ENCODE measurements around the gene FLRT1. TPM values are rescaled to one million over a fixed set of nuclear protein-coding genes. Genes with fewer than 3 reads are reported as not detected.

FLRT1 gene
- total RNA-seq, 2 donors from 2014 or later: not detected

GRCh38 chr11:64049509-64049908, 13.8 kb downstream of the FLRT1 start:
- Mint-ChIP-seq H3K4me1 (no peaks in the 10 kb centered on the region), H3K4me3 (no peak overlapping the region), H3K27ac (no peak overlapping the region), H3K36me3 (ENCODE audit: low read depth) (no peaks in the 10 kb centered on the region), H3K27me3 (no peaks in the 10 kb centered on the region)
- DNase-seq (no peak), ATAC-seq (no peak)
- no peaks in the 10 kb centered on the region for H3K9me3 ChIP-seq (ENCODE audit: control insufficient read depth, low read length, poor library complexity, severe bottlenecking)

- Mint-ChIP-seq H3K36me3 (ENCODE audit: low read depth) (no peaks in the 10 kb centered on the region), H3K27me3 (no peaks in the 10 kb centered on the region), H3K27ac (no peak overlapping the region), H3K4me1 (no peaks in the 10 kb centered on the region), H3K4me3 (no peak overlapping the region)
- no peaks in the 10 kb centered on the region for H3K9me3 ChIP-seq (ENCODE audit: control insufficient read depth, low read length, poor library complexity, severe bottlenecking)
- ATAC-seq (no peak), DNase-seq (no peak)
These were observed 15.6 kb downstream of the FLRT1 start for GRCh38 chr11:64051297-64051696.

- Mint-ChIP-seq H3K36me3 (ENCODE audit: low read depth) (no peaks in the 10 kb centered on the region), H3K27me3 (no peaks in the 10 kb centered on the region), H3K4me1 (no peaks in the 10 kb centered on the region), H3K4me3 (no peak overlapping the region), H3K27ac (no peak overlapping the region)
- H3K9me3 ChIP-seq (ENCODE audit: control insufficient read depth, low read length, poor library complexity, severe bottlenecking): no peaks in the 10 kb centered on the region
- ATAC-seq: no peak
- DNase-seq: no peak
These were observed 16.7 kb downstream of the FLRT1 start for GRCh38 chr11:64052436-64052835.

GRCh38 chr11:64052938-64053622, 17.3 kb downstream of the FLRT1 start:
- H3K9me3 ChIP-seq (ENCODE audit: control insufficient read depth, low read length, poor library complexity, severe bottlenecking): no peaks in the 10 kb centered on the region
- ATAC-seq (no peak), DNase-seq (no peak)
- no peaks in the 10 kb centered on the region for H3K27me3 Mint-ChIP-seq
- no peak overlapping the region for H3K27ac Mint-ChIP-seq
- H3K4me3 Mint-ChIP-seq: no peak overlapping the region
- H3K36me3 Mint-ChIP-seq (ENCODE audit: low read depth): no peaks in the 10 kb centered on the region
- no peaks in the 10 kb centered on the region for H3K4me1 Mint-ChIP-seq

GRCh38 chr11:64053699-64054098, 18.0 kb downstream of the FLRT1 start:
- H3K9me3 ChIP-seq (ENCODE audit: control insufficient read depth, low read length, poor library complexity, severe bottlenecking): no peaks in the 10 kb centered on the region
- Mint-ChIP-seq H3K27ac (no peak overlapping the region), H3K4me1 (no peaks in the 10 kb centered on the region), H3K36me3 (ENCODE audit: low read depth) (no peaks in the 10 kb centered on the region), H3K27me3 (no peaks in the 10 kb centered on the region), H3K4me3 (no peak overlapping the region)
- DNase-seq: no peak
- ATAC-seq: no peak

- Mint-ChIP-seq H3K4me1 (no peaks in the 10 kb centered on the region), H3K27me3 (no peaks in the 10 kb centered on the region), H3K4me3 (no peak overlapping the region), H3K27ac (no peak overlapping the region), H3K36me3 (ENCODE audit: low read depth) (no peaks in the 10 kb centered on the region)
- H3K9me3 ChIP-seq (ENCODE audit: control insufficient read depth, low read length, poor library complexity, severe bottlenecking): no peaks in the 10 kb centered on the region
- DNase-seq (no peak), ATAC-seq (no peak)
These were observed 19.3 kb downstream of the FLRT1 start for GRCh38 chr11:64055077-64055476.

- Mint-ChIP-seq H3K4me1 (peaks cover 2% of the 10 kb centered on the region), H3K27ac (no peak overlapping the region), H3K36me3 (ENCODE audit: low read depth) (no peaks in the 10 kb centered on the region), H3K4me3 (no peak overlapping the region), H3K27me3 (peaks cover 3% of the 10 kb centered on the region)
- DNase-seq (no peak), ATAC-seq (no peak)
- H3K9me3 ChIP-seq (ENCODE audit: control insufficient read depth, low read length, poor library complexity, severe bottlenecking): no peaks in the 10 kb centered on the region
These were observed 20.6 kb downstream of the FLRT1 start for GRCh38 chr11:64056213-64056785.

GRCh38 chr11:64056861-64057260, 21.1 kb downstream of the FLRT1 start:
- Mint-ChIP-seq H3K4me1 (peaks cover 2% of the 10 kb centered on the region), H3K27ac (no peak overlapping the region), H3K27me3 (peaks cover 5% of the 10 kb centered on the region), H3K36me3 (ENCODE audit: low read depth) (no peaks in the 10 kb centered on the region), H3K4me3 (no peak overlapping the region)
- no peak for DNase-seq
- no peaks in the 10 kb centered on the region for H3K9me3 ChIP-seq (ENCODE audit: control insufficient read depth, low read length, poor library complexity, severe bottlenecking)
- no peak for ATAC-seq

- Mint-ChIP-seq H3K27ac (no peak overlapping the region), H3K36me3 (ENCODE audit: low read depth) (no peaks in the 10 kb centered on the region), H3K4me3 (no peak overlapping the region), H3K27me3 (peaks cover 12% of the 10 kb centered on the region), H3K4me1 (peaks cover 2% of the 10 kb centered on the region)
- H3K9me3 ChIP-seq (ENCODE audit: control insufficient read depth, low read length, poor library complexity, severe bottlenecking): no peaks in the 10 kb centered on the region
- ATAC-seq: no peak
- no peak for DNase-seq
These were observed 22.2 kb downstream of the FLRT1 start for GRCh38 chr11:64057890-64058289.

GRCh38 chr11:64058494-64058893, 22.8 kb downstream of the FLRT1 start:
- DNase-seq: no peak
- peaks cover 2% of the 10 kb centered on the region for H3K4me1 Mint-ChIP-seq
- no peaks in the 10 kb centered on the region for H3K36me3 Mint-ChIP-seq (ENCODE audit: low read depth)
- peaks cover 16% of the 10 kb centered on the region for H3K27me3 Mint-ChIP-seq
- no peak for ATAC-seq
- H3K9me3 ChIP-seq (ENCODE audit: control insufficient read depth, low read length, poor library complexity, severe bottlenecking): no peaks in the 10 kb centered on the region
- peak overlapping the region; percentile 1 for H3K27ac Mint-ChIP-seq
- peak overlapping the region; percentile 7 for H3K4me3 Mint-ChIP-seq

- ATAC-seq (no peak), DNase-seq (no peak)
- no peak overlapping the region for H3K4me3 Mint-ChIP-seq
- H3K4me1 Mint-ChIP-seq: peaks cover 2% of the 10 kb centered on the region
- H3K36me3 Mint-ChIP-seq (ENCODE audit: low read depth): no peaks in the 10 kb centered on the region
- H3K27ac Mint-ChIP-seq: no peak overlapping the region
- no peaks in the 10 kb centered on the region for H3K9me3 ChIP-seq (ENCODE audit: control insufficient read depth, low read length, poor library complexity, severe bottlenecking)
- peaks cover 17% of the 10 kb centered on the region for H3K27me3 Mint-ChIP-seq
These were observed 23.8 kb downstream of the FLRT1 start for GRCh38 chr11:64059339-64060140.

GRCh38 chr11:64060263-64060860, 24.6 kb downstream of the FLRT1 start:
- Mint-ChIP-seq H3K27me3 (peaks cover 22% of the 10 kb centered on the region), H3K27ac (no peak overlapping the region), H3K4me1 (peaks cover 2% of the 10 kb centered on the region), H3K36me3 (ENCODE audit: low read depth) (no peaks in the 10 kb centered on the region), H3K4me3 (peak overlapping the region; percentile 69)
- no peak for ATAC-seq
- DNase-seq: no peak
- no peaks in the 10 kb centered on the region for H3K9me3 ChIP-seq (ENCODE audit: control insufficient read depth, low read length, poor library complexity, severe bottlenecking)

GRCh38 chr11:64060861-64061444, 25.2 kb downstream of the FLRT1 start:
- Mint-ChIP-seq H3K36me3 (ENCODE audit: low read depth) (no peaks in the 10 kb centered on the region), H3K27ac (no peak overlapping the region), H3K4me1 (peaks cover 2% of the 10 kb centered on the region), H3K27me3 (peaks cover 22% of the 10 kb centered on the region), H3K4me3 (peak overlapping the region; percentile 89)
- H3K9me3 ChIP-seq (ENCODE audit: control insufficient read depth, low read length, poor library complexity, severe bottlenecking): no peaks in the 10 kb centered on the region
- peak; percentile 41 to 44 (median 42) for DNase-seq
- ATAC-seq: peak; percentile 85
